ENCODE measurements around the gene BATF. TPM values are rescaled to one million over a fixed set of nuclear protein-coding genes. Genes with fewer than 3 reads are reported as not detected.
"Not testable (repeated sequence)": the region's sequence is repeated elsewhere in the genome, so short reads cannot be mapped to it uniquely, and the experiment has no call there.

The BATF gene, protein sequence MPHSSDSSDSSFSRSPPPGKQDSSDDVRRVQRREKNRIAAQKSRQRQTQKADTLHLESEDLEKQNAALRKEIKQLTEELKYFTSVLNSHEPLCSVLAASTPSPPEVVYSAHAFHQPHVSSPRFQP
- not detected for polyA plus RNA-seq (2013, experiment 1 of 2; ENCODE audit: insufficient read length)
- polyA plus RNA-seq (2013, experiment 2 of 2; ENCODE audit: insufficient read length): not detected

DNA sequence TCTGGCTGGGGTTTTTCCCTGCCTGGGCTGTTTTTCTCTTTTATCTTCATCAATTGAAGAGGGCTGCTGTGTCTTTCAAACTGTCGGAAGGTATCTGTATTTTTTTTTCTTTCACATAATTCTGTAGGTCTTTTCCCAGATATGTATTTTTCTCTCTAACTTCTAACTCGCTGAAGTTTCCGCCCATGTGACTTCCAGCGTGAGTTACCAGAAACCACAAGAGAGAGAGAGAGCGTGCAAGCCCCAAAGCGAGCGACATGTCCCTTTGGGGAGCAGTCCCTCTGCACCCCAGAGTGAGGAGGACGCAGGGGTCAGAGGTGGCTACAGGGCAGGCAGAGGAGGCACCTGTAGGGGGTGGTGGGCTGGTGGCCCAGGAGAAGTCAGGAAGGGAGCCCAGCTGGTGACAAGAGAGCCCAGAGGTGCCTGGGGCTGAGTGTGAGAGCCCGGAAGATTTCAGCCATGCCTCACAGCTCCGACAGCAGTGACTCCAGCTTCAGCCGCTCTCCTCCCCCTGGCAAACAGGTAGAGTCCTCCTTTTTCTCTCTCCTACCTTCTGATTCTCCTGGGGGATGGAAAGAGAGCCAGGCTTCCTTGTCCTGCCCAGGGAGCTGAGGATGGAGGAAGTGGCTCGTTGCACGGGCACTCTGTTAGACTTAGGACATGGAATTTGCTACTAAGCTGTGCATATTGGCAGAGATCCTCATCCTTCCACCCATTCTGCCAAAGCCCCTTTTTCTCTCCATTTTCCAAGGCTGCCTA, at the start of gene BATF:
TSS of gene BATF (plus strand) at position 246 of the 759 bp plus-strand sequence. CDS start at position 460, 214 bp downstream.
- no peak for DNase-seq

DNA sequence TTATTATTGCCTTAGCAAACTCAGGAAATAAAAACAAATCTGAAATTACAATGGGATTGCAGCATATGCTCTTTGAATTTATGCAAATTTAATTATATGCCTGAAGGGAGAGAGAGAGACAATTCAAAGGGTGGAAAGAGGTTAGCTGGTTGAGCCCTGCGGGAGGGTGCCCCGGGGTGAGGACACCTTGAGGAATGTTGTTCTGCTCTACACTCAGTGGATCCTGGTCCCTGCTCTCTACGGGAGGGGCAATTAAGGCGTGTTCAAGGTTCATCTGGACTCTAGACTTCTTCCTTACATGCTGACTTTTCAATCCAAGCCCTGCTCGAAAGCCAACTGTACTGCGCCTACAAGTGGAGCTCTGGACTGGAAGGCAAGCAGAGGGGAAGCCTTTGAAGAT, 48.1 kb upstream of the BATF start:
- DNase-seq: not testable (repeated sequence)

DNA sequence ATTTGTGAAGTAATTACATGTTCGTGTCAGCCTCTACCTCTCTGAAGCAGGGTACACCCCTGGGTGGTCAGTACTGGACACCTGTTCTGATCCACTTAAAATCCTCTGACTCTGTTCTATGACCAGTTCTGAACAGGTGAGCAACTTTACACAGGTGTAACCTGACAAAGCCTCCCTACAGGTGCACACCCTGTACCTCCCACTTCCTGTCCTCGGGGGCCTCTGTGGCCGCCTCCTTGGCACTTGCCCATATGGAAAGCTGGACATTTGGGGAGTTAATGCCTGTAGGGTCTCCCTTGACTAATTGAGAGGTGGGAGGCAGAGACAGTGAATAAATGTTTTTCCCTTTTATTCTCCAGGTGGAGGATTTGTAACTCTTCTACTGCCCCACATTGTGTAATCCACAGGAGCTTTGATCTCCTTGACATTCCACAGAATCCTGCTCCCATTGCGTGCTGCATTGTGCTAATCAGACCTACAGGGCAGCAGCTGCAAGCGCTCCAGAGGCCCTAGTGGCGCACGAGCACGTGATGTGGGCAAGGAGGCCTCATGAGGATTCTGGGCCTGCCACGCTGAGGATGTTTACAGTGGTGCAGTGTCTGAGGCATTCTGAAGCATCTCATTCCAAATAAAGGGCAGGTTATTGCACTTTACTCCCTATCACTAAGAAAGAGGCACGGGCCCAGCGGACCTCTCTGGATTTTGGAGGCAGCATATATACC, 45.8 kb upstream of the BATF start:
- peak; percentile 18 for DNase-seq

DNA sequence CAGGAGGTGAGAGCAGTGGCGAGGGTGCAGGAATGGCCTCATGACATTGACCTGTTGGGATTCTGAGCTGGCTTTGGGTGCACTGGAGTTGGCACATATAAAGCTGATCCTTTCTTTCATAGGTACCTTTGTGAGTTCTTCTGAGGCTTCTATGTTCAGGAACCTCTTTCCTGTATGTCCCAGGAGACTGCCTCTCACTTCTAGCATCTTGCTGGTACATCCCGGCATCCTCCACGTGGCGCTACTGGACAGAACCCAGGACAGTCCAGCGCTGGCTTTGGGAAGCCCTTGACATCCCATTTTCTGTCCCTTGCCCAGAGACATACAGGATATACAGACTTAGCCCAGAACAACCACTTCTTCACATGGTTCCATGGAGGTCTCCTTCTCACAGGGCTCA, 44.4 kb upstream of the BATF start:
- DNase-seq: no peak

DNA sequence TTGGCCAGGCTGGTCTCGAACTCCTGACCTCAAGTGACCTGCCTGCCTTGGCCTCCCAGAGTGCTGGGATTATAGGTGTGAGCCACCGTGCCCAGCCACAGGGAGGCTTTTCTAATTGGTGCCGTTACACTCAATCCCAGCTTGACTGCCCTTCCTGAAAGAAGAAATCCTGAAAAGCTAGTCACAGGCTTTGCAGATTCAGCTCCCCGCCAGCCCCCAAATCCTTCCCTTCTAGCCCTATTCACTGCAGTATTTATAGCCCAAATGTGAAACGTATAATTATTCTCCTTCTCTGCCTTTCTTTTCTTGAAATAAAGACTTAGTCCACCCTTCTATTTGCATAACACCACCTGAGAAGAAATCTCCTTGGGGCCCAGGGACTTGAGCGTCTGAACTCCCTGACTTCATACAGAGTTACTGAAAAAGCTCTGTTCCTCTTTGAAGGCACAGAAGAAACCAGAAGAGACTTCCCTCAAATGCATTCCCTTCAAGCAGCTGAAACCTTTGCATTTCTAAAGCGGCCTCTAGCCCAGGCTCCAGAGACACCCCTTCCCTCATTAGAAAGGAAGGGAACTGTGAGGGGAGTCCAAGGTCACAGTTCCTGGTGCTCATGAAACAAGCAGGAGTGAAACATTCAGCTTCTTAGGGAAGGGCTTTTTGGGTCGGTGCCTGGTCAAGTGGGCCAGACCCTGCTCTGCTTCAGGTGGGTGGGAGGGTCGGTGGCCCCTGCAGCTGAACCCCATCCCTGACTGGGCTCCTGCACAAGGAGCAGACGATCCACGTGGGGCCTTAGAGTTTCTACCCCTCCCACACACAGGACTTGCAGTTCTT, 42.3 kb upstream of the BATF start:
- DNase-seq: no peak

DNA sequence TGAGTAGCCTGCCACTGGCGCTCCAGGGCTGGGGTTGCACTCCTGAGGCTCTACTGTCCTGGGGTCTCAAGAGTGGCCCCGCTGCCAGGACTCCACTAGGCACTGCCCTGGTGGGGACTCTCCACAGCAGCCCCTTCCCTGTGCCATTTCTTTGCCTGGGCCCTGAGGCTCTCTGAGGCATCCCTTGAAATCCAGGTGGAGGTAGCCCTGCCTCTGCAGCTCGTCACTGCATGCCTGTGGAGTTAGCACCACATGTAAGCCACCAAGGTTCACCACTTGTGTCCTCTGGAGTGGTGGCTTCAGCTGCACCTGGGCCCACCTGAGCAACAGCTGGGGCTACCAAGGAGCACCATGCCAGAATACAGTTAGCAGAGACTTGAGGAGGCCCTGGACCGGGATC, 39.9 kb upstream of the BATF start:
- no peak for DNase-seq

DNA sequence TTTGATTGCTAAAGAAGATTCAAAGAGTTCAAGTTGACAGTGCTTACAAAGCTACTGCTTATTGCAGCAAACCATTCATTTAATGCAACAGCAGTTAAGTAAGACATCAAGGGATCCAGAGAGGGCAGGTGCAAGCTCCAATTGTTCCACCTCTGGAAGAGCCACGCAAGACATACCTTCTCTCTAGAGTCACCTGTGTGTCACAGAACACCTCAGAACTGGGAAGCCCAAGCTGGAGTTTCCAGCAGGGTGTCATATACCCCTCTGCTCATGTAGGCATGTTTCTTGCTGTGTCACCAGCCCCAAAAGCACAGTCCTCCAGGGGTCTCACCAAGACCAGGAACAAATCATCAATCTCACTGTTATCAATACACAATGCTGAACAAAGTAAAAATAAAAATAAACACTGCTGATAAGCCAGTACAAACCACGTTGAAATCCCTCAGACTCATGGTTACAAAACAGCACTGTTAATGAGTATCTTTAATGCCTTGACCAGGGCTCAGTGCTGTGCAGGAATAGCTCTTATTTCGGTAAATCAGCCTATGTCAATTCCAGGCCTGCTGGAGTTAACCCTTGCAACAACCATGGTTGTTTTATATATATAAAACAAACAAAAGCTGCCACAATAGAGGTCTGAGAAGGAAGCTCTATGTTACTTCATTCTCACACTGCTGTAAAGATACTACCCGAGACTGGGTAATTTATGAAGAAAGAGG, 37.4 kb upstream of the BATF start:
- no peak for DNase-seq

DNA sequence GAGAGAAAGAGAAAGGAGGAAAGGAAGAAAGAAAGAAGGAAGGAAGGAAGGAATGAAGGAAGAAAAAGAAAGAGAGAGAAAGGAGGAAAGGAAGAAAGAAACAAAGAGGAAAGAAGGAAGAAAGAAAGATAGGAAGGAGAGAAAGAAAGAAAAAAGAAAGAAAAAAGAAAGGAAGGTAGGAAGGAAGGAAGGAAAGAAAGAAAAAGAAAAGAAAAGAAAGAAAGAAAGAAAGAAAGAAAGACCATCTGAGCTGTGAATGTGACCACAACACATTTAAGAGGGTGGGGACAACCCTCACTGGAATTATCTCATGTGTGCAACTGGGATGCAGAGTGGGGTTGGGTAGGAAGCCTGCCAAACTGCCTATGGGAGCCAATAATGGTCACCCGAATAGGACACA, 36.0 kb upstream of the BATF start:
- no peak for DNase-seq

DNA sequence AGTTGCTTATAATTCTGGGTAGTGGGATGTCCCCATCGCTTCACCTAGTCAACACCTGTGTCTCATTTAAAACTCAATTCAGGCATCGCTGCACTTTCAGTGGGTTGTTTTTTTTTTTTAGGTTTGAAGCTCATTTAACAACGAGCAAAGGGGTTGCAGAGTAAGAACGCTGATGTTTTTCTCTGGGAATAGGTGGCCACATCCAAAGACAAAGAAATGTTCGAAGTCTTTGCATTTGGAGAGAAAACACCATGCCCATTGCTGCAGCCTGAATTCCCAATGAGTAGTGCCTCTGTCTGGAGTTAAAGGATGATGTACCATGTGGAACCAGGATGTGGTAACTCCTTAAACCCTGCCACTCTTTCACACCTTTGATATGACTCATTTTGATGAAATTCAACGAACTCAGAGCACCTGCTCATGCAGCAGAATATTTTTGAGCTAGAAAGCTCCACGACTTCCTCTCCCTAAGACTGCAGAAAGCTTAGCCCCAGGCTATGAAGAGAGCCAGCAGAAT, 35.1 kb upstream of the BATF start:
- no peak for DNase-seq

DNA sequence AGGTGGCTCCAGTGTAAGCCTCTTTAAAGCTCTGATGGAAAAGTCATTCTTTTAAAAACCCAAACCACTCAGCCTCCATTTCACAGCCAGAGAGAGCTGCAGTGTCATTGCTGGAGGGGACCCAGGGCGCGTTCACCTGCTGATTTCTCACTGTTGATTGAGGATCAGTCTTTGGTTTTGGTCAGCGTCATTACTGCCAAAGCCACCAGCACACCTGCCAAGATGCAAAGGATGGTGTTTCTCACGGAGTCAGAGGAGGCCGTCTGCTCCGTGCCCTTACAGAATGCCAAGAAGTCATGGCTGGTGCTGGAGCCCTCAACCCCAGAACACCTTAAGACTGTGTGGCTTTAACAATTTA, 32.8 kb upstream of the BATF start:
- no peak for DNase-seq

DNA sequence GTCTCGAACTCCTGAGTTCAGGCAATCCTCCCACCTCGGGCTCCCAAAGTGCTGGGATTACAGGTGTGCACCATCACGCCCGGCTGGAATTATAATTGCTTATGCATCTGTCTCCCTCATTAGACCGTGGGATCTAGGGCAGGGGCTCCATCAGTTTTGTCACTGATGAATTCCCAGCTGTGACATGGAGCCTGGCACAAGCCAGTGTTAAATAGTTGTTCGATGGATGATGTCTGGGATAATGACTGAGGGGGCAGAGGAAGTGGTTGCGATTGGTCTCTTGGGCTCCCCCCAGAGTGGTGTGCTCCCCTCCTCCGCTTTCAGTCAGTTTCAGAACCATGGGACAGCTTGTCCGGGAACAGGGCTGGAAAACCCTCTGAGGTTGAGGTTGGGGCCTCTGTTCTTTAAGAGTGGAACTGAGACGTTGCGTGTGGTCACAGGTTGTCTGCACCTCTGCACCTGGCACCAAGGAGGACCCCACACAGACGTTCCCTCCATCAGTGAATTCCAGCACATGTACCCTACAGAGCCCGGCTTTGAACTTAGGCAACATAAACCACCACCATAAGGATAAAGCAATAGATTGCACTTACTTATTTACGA, 30.8 kb upstream of the BATF start:
- no peak for DNase-seq

DNA sequence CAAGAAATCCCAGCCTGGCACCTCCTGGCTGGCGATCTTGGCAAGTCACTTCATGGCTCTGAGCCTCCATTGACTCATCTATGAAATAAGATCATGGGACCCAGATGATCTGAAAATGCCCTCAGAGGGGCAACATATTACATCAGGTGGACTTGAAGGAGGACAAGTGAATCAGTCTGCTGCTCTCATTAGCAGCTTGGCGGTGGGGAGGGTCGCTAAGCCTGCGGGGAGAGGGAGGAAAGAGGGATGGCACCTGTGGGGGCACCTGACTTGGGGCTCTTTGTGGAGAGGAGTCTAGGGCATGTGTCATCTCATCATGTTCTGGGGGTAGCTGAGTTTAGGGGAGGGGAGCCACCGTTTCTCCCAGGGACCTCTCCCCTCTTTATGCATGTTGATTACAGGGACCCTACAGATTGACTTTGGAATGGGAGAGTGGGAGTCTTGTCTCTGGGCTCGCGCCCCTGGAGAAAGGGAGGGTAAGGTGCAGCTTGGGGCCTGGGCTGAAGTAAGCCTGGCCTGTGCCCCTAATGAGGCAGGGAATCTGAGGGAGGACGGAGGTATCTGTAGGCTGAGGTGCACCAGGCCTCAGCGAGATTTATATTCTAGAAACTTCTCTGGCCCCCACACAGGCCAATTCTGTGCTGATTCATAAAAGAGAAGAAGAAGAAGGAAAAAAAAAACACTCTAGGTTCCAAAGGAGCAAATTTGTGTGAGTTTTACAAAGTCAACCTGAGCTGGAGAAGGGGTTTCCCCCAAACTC, 29.3 kb upstream of the BATF start:
- no peak for DNase-seq

DNA sequence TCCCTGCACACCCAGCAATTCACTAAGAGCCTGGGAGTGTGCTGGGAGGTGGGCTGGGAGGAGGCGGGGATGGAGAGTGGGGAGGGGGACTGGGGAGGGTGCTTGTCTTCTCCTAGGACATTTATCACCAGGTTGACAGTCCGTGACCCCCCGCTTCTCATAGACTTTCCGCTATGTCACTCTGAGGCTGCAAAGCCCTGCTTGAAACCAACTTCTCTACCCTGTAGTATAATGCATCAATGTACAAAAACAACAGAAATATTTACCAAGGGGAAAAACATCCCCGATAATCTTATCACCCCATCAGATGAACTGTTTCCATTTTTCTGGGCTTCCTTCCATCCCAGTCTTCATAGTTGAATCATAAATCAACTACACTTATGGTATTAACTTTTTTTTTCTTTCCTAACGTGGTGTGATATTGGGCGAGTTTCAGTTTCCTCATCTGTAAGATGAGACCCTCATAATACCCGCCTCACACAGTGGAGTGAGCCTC, 28.6 kb upstream of the BATF start:
- DNase-seq: no peak

DNA sequence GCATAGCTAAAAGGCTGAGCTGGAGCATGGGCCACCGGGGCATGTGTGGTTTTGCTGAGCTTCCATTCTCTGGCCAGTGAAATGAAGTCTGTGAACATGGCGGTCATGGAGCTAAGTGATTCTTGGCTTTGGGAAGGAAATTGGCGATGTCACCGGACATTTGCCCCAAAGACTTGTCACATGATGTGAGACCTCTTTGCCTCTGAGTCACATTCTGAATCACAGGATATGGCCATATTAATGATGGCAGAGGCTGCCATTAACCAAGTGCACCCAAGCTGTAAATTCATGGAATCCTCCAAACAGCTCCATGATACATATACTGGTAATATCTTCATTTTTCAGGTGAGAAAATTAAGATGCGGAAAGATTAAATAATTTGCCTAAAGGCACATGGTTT, 27.4 kb upstream of the BATF start:
- DNase-seq: no peak

DNA sequence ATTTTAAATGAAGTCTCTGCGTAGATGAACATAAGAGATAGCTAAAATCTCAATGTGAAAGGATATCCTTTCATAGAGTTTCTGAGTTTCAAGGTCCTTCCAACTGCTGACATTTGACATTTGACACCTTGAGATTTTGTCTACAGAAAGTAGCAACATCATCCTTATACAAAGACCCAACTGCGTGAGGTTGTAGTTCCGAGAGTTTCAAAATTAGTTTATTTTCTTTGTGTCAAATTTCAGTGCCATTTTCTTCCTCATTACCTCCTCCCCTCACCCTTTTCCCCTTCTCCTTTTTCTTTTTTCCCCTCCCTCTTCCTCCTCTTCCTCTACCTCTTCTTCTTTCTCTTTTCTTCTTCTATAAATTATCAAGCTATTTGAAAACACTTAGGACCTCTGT, 26.9 kb upstream of the BATF start:
- no peak for DNase-seq

DNA sequence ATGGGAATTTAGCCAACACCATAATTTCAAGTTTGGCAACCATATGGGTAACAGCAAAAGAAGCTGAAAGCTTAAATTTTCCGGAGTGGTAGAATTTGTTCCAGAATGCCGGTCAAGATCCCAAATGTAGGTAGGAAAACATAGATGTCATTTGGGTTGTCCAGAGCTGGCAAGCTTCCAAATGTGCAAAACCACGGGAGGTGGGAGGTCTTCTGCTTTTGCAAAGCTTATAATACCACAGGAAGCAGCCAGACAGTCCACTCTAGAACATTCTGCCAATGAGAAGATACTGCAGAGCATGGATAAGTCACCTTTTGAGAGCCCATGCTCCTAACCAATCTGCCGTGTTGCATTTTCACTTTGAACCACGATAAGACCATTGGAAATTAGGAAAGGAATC, 26.4 kb upstream of the BATF start:
- DNase-seq: no peak

DNA sequence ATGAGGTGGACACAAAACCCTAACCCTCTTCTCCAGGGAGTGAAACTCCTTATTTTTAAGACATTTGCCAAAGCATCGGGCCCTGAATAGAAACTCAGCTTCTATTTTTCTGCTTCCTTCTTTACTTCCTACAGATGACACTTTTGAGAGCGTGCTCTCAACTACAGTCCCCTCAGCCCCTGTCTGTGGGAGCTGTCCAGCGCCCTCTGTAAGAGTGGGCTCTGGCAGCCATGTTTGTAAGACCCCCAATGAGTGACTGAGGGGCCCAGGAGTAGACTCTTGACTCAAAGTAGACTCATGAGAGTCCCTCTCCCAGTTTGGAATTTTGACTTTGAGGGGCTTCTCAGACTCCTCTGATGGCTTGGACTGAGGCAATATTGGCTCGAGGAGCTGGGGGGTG, 25.5 kb upstream of the BATF start:
- no peak for DNase-seq

DNA sequence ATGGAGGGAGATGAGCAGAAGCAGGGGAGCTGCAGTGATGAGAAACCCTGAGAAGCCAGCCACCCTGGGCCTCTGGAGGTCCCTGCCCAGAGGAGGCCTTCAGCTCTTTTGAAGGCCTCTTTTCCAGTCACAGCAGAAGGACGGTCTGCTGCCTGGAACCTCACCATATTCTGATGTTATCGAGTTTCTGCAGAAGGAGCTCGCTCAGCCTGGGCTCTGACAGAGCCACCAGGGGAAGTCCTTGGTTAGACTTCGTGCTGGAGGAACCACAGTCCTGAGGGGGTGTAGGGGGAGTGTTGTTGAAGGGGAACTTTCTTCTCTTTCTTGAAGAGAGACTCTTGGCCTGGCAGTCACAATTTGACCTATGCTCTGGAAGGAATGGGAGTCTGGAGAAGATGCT, 25.1 kb upstream of the BATF start:
- DNase-seq: no peak

DNA sequence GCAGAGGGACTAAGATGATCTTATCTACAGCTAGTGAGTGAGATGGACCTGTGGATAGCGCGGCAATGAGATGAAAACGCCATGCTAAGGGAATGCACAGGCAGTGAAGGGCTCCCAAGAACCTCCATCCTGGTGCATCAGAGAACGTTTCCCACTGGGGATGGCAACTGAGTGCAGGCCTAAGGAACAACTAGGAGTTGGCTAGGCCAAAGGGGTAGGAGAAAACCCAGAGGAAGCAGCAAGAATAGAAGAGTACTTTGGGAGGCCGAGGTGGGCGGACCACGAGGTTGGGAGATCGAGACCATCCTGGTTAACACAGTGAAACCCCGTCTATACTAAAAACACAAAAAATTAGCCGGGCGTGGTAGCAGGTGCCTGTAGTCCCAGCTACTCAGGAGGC, 24.6 kb upstream of the BATF start:
- DNase-seq: no peak

DNA sequence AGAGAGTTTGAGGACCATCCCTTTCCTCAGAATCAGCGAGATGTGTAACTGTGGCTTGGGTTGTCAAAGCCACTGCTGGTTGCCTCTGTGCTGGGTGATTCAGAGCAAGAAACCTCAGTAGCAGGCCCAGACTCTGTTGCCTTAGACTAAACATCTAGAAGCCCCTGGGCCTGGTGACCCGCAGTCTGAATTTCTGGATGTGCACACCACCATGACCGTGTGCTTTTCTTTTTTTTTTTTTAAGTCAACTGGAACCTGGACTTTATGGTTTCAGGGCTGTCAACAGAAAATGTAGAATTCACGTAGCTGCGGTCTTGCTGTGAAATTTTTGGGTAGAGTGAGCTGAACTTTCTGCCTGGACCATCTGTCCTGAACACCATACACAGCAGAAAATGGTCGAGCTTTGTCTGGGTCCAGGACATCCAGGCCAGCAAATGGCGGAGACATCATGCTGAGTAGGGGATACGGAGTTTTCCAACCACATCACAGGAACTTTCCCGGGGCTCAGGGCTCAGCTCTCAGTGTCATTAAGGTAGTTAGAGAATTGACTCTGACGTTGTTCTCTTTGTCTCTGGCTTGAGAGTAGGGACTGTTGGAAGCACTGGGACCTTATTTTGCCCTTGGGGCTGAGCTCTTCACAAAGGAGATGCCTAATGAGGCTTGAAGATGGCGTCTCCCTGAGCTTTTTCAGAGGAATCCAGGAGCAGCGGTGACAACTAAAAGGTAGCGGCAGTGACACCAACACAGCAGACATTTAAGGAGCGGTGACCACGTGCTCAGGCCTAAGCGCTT, 23.0 kb upstream of the BATF start:
- no peak for DNase-seq

All from fibroblast of skin of scalp (primary cell).